HG03045 (cell line): ENCODE measurements around the gene P2RX5.

Experiments used
- ATAC-seq: cut with Tn5 transposase; IDR thresholded peaks from one replicate; pipeline ENCODE4 v1.9.1; 2021; ENCODE audit warnings: mild to moderate bottlenecking, moderate library complexity; ENCODE audit not compliant: unreplicated experiment

Gene P2RX5

GRCh38 chr17:3683054-3683511, 12.9 kb downstream of the P2RX5 start:
- ATAC-seq: no peak

- no peak for ATAC-seq
These were observed 13.9 kb downstream of the P2RX5 start for GRCh38 chr17:3682033-3682432.

- ATAC-seq: no peak
These were observed 14.4 kb downstream of the P2RX5 start for GRCh38 chr17:3681565-3681964.

GRCh38 chr17:3681057-3681456, 14.9 kb downstream of the P2RX5 start:
- ATAC-seq: no peak

- no peak for ATAC-seq
These were observed 16.3 kb downstream of the P2RX5 start for GRCh38 chr17:3679531-3680126.

GRCh38 chr17:3678821-3679530, 17.0 kb downstream of the P2RX5 start:
- ATAC-seq: no peak

- ATAC-seq: no peak
These were observed 17.7 kb downstream of the P2RX5 start for GRCh38 chr17:3678095-3678820.

GRCh38 chr17:3675886-3676285, 20.1 kb downstream of the P2RX5 start:
- ATAC-seq: no peak

- no peak for ATAC-seq
These were observed 23.4 kb downstream of the P2RX5 start for GRCh38 chr17:3672571-3672970.

- no peak for ATAC-seq
These were observed 26.4 kb downstream of the P2RX5 start for GRCh38 chr17:3669548-3669947.

- no peak for ATAC-seq
These were observed 26.9 kb downstream of the P2RX5 start for GRCh38 chr17:3669085-3669347.

GRCh38 chr17:3668279-3669084, 27.5 kb downstream of the P2RX5 start, which contains the start of the genes EMC6 and TAX1BP3:
Gene EMC6, plus strand, starts transcription at chr17:3668812. Its CDS starts 335 bp downstream, at chr17:3669147.
Gene TAX1BP3, minus strand, starts transcription at chr17:3668578. Its CDS starts 52 bp downstream, at chr17:3668526.
- ATAC-seq: peak; percentile 88

- peak; percentile 13 for ATAC-seq
These were observed 28.3 kb downstream of the P2RX5 start for GRCh38 chr17:3667366-3668278.

GRCh38 chr17:3666516-3666915, 29.4 kb downstream of the P2RX5 start:
- ATAC-seq: no peak

GRCh38 chr17:3665834-3666233, 30.1 kb downstream of the P2RX5 start:
- no peak for ATAC-seq

- no peak for ATAC-seq
These were observed 32.6 kb downstream of the P2RX5 start for GRCh38 chr17:3663102-3664011.

GRCh38 chr17:3660311-3660891, 35.6 kb downstream of the P2RX5 start:
- ATAC-seq: no peak

- no peak for ATAC-seq
These were observed 36.3 kb downstream of the P2RX5 start for GRCh38 chr17:3659541-3660111.
